DND-41 (cell line): ENCODE data around the gene MAMLD1.
A peak's percentile ranks its signal among the peaks of the same experiment; 100 is the strongest.

Experiments
- ATAC-seq: fragments of 200-7000 bp; cut with Tn5 transposase; 3 replicates; pipeline ENCODE4 v1.9.1; 2021; ENCODE audit warnings: low read depth; ENCODE audit not compliant: insufficient read depth
- DNase-seq: peaks from one replicate; pipeline ENCODE4 v3.0.0-alpha.2; 2020
- H2AFZ ChIP-seq: 2 replicates; pipeline ENCODE4 v1.6.0; 2012; ENCODE audit warnings: low read depth, low read length
- H3K27ac ChIP-seq: 2 replicates; pipeline ENCODE4 v1.5.1; 2012; ENCODE audit warnings: low read length, inconsistent platforms
- H3K27me3 ChIP-seq: fragments of 200-600 bp; sonication (generic); 2 replicates; pipeline ENCODE4 v1.6.0; 2012; ENCODE audit warnings: low read length, mild to moderate bottlenecking, inconsistent platforms; ENCODE audit not compliant: insufficient read depth, poor library complexity
- H3K36me3 ChIP-seq: 2 replicates; pipeline ENCODE4 v1.5.1; 2012; ENCODE audit warnings: low read length, inconsistent platforms; ENCODE audit not compliant: insufficient read depth
- H3K4me1 ChIP-seq: 2 replicates; pipeline ENCODE4 v1.5.1; 2012; ENCODE audit warnings: mild to moderate bottlenecking, low read length; ENCODE audit not compliant: insufficient read depth
- H3K4me2 ChIP-seq: 2 replicates; pipeline ENCODE4 v1.6.0; 2012; ENCODE audit warnings: mild to moderate bottlenecking, moderate library complexity, low read length, inconsistent platforms; ENCODE audit not compliant: insufficient read depth
- H3K4me3 ChIP-seq, 2 experiments: fragments of 200-600 bp in 1 of 2; shearing (Covaris generic) in 1 of 2; 2 replicates each; pipeline ENCODE4 v1.5.1; 2012 to 2016; ENCODE audit warnings: inconsistent platforms in 2 of 2, low read length in 2 of 2, mild to moderate bottlenecking in 2 of 2, low read depth in 1 of 2, moderate library complexity in 1 of 2
- H3K79me2 ChIP-seq: 2 replicates; pipeline ENCODE4 v1.6.0; 2012; ENCODE audit warnings: low read length, inconsistent platforms; ENCODE audit not compliant: insufficient read depth
- H3K9ac ChIP-seq: 2 replicates; pipeline ENCODE4 v1.6.0; 2012; ENCODE audit warnings: low read depth, mild to moderate bottlenecking, inconsistent platforms, low read length, moderate library complexity
- H3K9me3 ChIP-seq: 2 replicates; pipeline ENCODE4 v1.5.1; 2012; ENCODE audit warnings: low read length, moderate library complexity, mild to moderate bottlenecking, inconsistent platforms; ENCODE audit not compliant: insufficient read depth, severe bottlenecking
- H4K20me1 ChIP-seq: 2 replicates; pipeline ENCODE4 v1.6.0; 2012; ENCODE audit warnings: low read length; ENCODE audit not compliant: insufficient read depth
- EZH2 ChIP-seq: IDR thresholded peaks from 3 replicates; pipeline ENCODE4 v1.6.1; 2012; ENCODE audit warnings: borderline replicate concordance, low read depth, mild to moderate bottlenecking, moderate library complexity, low read length, inconsistent platforms; ENCODE audit not compliant: severe bottlenecking
- TF ChIP-seq, protein P1 (sequence below): IDR thresholded peaks from 2 replicates; pipeline ENCODE4 v1.5.1; 2012; ENCODE audit warnings: borderline replicate concordance, low read length, moderate library complexity, mild to moderate bottlenecking; ENCODE audit not compliant: poor library complexity, severe bottlenecking; ENCODE audit errors: extremely low read depth

The MAMLD1 gene

DNA sequence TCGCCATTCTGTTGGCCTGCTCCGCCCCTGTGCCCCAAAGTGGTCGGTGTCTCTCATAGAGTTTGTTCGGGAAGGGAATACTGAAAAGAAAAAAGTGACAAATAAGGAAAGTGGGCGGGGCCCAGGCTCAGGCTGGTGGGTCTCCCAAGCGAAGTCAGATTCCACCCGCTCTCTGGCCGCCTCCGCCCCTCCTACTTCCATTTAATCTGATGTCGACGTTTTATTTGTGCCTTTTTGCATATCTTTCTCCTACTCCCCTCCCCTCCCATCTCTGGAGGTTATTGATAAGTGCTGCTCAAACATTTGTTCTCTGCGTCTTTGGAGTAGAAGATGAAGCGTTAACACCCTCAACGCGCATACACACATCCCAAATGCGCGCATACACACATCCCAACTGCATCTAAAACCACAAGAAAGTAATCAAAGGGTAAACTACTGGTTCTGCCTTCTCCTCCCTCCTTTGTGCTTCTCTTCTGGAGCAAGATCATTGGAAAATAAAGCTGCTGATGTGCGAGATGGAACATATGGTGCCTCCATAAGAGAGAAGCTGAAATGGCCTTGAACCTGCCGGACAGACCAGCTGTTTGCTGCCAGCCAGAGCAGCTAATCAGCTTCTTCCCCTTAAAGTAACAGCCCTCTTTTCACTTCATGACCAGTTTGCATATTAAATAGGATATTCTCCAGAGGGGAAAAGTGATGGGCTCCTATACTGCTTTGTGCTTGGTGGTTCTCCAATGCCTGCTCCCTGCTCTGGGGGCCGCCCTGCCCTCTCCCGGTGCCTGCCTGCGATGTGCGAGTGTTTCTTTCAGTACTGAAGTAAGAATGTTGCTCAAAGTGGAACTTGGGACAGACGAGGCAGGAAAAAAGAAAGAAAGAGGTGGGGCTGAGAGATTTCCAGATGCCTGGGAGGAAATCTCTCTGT is 3.1 kb downstream of the MAMLD1 start:
- TF ChIP-seq, protein P1, sequence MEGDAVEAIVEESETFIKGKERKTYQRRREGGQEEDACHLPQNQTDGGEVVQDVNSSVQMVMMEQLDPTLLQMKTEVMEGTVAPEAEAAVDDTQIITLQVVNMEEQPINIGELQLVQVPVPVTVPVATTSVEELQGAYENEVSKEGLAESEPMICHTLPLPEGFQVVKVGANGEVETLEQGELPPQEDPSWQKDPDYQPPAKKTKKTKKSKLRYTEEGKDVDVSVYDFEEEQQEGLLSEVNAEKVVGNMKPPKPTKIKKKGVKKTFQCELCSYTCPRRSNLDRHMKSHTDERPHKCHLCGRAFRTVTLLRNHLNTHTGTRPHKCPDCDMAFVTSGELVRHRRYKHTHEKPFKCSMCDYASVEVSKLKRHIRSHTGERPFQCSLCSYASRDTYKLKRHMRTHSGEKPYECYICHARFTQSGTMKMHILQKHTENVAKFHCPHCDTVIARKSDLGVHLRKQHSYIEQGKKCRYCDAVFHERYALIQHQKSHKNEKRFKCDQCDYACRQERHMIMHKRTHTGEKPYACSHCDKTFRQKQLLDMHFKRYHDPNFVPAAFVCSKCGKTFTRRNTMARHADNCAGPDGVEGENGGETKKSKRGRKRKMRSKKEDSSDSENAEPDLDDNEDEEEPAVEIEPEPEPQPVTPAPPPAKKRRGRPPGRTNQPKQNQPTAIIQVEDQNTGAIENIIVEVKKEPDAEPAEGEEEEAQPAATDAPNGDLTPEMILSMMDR = peak; percentile 43
- no peak for TF ChIP-seq EZH2
- H3K27me3 ChIP-seq = peaks cover 48% of the 10 kb centered on the region
- ATAC-seq (no peak), DNase-seq (peak; percentile 34)
- H2AFZ ChIP-seq = peak overlapping the region; percentile 78
- no peaks in the 10 kb centered on the region for H3K36me3 ChIP-seq
- H3K4me1 ChIP-seq = peaks cover 40% of the 10 kb centered on the region
- H3K9me3 ChIP-seq = no peaks in the 10 kb centered on the region
- H3K27ac ChIP-seq = no peak overlapping the region
- H3K9ac ChIP-seq = peak overlapping the region; percentile 60
- H3K4me3 ChIP-seq = peak overlapping the region; percentile 29 to 81
- no peaks in the 10 kb centered on the region for H3K79me2 ChIP-seq
- H3K4me2 ChIP-seq = peak overlapping the region; percentile 95
- no peaks in the 10 kb centered on the region for H4K20me1 ChIP-seq

DNA sequence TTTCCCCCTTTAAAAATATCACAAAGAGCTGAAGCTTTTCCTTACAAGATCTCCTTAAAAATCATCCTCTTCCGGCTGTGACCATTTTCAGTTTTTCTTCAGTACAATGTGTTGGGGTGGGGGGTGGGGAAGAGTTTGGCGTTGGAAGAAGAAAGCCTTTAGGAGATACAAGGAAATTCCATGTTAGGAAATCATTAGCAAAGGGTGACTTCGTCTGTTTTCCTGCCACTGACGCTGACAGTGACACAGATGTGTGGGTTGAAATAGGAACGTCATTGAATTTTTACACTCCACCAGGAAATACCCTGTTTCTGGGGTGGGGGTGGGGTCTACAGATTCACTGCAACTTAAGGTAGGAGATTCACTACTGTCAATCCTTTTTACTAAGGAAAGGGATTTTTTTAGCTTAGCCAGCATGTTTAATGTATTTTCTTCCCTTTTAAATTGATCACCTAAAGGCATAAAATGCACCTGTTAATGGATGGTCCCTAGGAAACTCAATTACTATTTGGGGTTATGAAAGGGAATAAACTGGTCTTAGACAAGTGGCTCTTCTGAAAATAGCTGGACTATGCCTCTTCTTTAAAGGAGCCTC is 3.9 kb downstream of the MAMLD1 start:
- Histone ChIP-seq H3K36me3 (no peaks in the 10 kb centered on the region), H3K4me1 (peaks cover 40% of the 10 kb centered on the region), H2AFZ (no peak overlapping the region), H3K79me2 (no peaks in the 10 kb centered on the region), H4K20me1 (no peaks in the 10 kb centered on the region), H3K9me3 (no peaks in the 10 kb centered on the region), H3K4me2 (peak overlapping the region; percentile 95), H3K27ac (no peak overlapping the region), H3K9ac (peak overlapping the region; percentile 60; the same call in 1 of the 2 replicates), H3K27me3 (peaks cover 44% of the 10 kb centered on the region), H3K4me3 (peak overlapping the region in 1 of 2 experiments; percentile 81; a peak in 2 of 4 replicates)
- ATAC-seq (no peak), DNase-seq (no peak)
- no peak for TF ChIP-seq EZH2
- TF ChIP-seq, protein P1 = no peak

DNA sequence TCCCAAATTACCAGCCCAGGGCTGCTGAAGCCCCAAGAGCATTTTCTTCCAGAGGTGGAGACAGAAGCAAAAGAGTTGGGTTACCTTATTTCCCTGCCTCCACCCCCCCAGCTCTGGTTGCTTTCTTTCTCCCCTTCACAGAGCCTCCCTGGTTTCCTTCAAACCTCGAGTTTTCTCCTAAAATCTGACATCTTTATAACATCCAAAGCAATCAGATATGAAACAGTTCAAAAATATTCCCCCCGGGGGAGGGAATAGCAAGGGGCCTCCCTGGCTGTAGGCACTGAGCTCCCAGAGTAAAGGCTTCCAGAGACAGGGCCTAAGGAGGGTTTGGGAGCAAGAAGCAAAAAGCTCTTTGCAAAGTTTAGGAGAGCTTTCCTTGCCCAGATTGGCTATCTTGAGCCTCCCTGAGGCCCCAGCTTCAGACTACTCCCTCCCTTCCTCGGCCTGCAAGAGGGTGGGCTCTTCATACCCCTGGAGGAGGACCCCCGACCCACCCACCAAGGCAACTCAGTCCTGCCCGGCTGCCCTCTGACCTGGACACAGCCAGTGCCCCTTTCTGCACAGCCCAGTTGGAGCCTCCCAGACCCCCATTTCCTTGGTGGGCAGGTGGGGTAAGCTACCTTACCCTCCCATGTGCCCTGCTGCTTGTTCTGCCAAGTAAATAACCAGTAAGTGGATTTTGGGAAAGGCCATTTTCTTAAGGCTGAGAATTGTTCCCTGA is 7.6 kb downstream of the MAMLD1 start:
- Histone ChIP-seq H3K4me3 (no peak overlapping the region), H2AFZ (no peak overlapping the region), H3K9ac (no peak overlapping the region), H3K36me3 (no peaks in the 10 kb centered on the region), H3K27ac (no peak overlapping the region), H3K79me2 (no peaks in the 10 kb centered on the region), H3K4me2 (no peak overlapping the region), H4K20me1 (no peaks in the 10 kb centered on the region), H3K9me3 (no peaks in the 10 kb centered on the region), H3K4me1 (peaks cover 16% of the 10 kb centered on the region), H3K27me3 (peaks cover 11% of the 10 kb centered on the region)
- no peak for TF ChIP-seq EZH2
- TF ChIP-seq, protein P1 = no peak
- ATAC-seq (no peak), DNase-seq (no peak)
